Muscle of arm (tissue), 12 donors: ENCODE results near the gene PC. TPM values are rescaled to one million over a fixed set of nuclear protein-coding genes. Genes with fewer than 3 reads are reported as not detected.

ENCODE experiments used
- polyA plus RNA-seq, 12 donors: library from polyadenylated mRNA; unstranded; fragments of 120-200 nt; gene quantifications; one replicate each; pipeline ENCODE4 v1.2.1, GENCODE V29; 2013; ENCODE audit not compliant: insufficient read length in 12 of 12

Gene PC
- polyA plus RNA-seq, 12 donors, result 5.3 to 22.8 (median 15.5) TPM; not detected in 1

Other genes starting within 250 kb of the PC start
- gene SPTBN2, start 229.2 kb downstream of the PC start, polyA plus RNA-seq, result 10 to 100 TPM in 10 of 12 donors, 1 to 10 TPM in 1, not detected in 1; 8.5 to 33.9 (median 14.9) TPM
- 10 to 100 TPM in 11 of 12 donors, not detected in 1; 11.2 to 29.3 (median 12.6) TPM for gene RCE1, start 114.9 kb downstream of the PC start, polyA plus RNA-seq
- gene LRFN4, start 101.3 kb downstream of the PC start, polyA plus RNA-seq, result 10 to 100 TPM in 11 of 12 donors, not detected in 1; 13.1 to 30.6 (median 15.4) TPM
- not detected for gene C11orf86, start 16.9 kb upstream of the PC start, polyA plus RNA-seq
- under 1 TPM in 9 of 12 donors, not detected in 3; 0.04 to 0.27 (median 0.08) TPM for gene SYT12, start 64.8 kb upstream of the PC start, polyA plus RNA-seq
- gene RHOD, start 98.5 kb upstream of the PC start, polyA plus RNA-seq, result 10 to 100 TPM in 9 of 12 donors, 1 to 10 TPM in 2, not detected in 1; 7.4 to 20.7 (median 11.6) TPM
- 100 to 1,000 TPM in 1 of 12 donors, 10 to 100 TPM in 11; 51.7 to 115 (median 57.1) TPM for gene KDM2A, start 160.9 kb upstream of the PC start, polyA plus RNA-seq